ENCODE data around the gene PLA1A.

Gene PLA1A

DNA sequence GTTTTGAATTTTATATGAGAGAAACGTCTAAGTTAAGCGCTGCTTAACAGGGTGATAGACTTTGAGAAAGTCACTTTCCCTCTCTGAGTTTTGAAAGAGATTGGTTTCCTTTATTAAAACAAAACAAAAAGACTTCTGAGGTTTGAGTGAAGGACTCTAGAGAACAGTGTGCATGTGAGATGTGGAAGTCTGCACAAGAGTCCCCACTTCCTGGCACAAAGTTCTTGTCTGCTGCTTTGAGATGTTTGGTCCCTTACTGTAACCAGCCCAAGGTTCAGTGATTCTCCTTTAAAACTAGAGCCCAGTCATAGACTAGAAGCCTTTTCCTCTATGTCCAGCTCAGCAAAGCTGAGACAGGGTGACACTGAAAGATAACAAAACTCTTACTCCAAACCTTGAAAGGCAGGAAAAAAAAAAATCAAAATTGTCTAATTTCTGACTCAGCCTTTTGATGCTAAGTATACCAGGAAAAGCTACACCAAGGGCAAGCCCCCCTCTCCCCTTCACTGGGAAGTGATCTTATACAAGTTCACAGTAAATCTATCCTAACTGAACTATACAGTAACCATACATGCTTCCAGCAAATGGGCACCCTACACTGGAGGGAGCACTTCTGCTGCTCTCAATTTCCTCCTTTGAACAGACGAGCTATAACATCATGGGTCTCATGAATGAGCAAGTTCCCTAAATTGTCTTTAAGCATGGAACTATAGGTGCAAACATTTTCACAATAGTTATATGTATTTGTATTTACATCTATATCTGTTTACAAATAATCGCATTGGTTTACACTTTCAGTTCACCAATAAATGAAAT lies 60.4 kb downstream of the PLA1A start:
- Histone ChIP-seq H3K9ac (ENCODE audit: low read length) (no peak overlapping the region), H3K27me3 (ENCODE audit: control insufficient read depth, insufficient read depth, low read length) (no peaks in the 10 kb centered on the region), H3K4me1 (ENCODE audit: control insufficient read depth, insufficient read depth, low read length) (no peaks in the 10 kb centered on the region), H3K27ac (ENCODE audit: low read depth, low read length) (no peak overlapping the region), H3K9me3 (ENCODE audit: control insufficient read depth, insufficient read depth, low read depth, low read length) (no peaks in the 10 kb centered on the region), H3K36me3 (ENCODE audit: control insufficient read depth, insufficient read depth, low read length) (no peaks in the 10 kb centered on the region), H3K4me3 (ENCODE audit: low read depth, low read length) (no peak overlapping the region)

DNA sequence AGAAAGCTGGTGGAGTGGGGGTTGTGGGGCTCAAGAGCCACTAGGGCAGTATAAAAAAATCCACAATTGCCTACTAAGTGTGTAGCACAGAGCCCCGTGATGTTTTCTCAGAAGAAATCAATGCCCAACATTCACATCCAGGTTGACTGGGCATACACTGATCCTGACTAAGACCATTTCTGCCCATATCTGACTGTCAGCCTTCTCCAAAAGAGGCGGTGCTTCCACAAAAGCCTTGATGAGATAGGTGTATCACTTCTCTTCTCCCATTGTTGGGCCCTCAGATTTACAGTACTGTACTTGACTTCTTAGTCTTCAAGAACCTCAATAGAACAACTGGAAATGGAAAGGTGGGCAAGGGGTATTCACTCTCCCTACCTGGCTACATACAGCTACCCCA lies 61.3 kb downstream of the PLA1A start:
- Histone ChIP-seq H3K27ac (ENCODE audit: low read depth, low read length) (no peak overlapping the region), H3K27me3 (ENCODE audit: control insufficient read depth, insufficient read depth, low read length) (no peaks in the 10 kb centered on the region), H3K36me3 (ENCODE audit: control insufficient read depth, insufficient read depth, low read length) (no peaks in the 10 kb centered on the region), H3K4me1 (ENCODE audit: control insufficient read depth, insufficient read depth, low read length) (no peaks in the 10 kb centered on the region), H3K4me3 (ENCODE audit: low read depth, low read length) (no peak overlapping the region), H3K9ac (ENCODE audit: low read length) (no peak overlapping the region), H3K9me3 (ENCODE audit: control insufficient read depth, insufficient read depth, low read depth, low read length) (no peaks in the 10 kb centered on the region)

DNA sequence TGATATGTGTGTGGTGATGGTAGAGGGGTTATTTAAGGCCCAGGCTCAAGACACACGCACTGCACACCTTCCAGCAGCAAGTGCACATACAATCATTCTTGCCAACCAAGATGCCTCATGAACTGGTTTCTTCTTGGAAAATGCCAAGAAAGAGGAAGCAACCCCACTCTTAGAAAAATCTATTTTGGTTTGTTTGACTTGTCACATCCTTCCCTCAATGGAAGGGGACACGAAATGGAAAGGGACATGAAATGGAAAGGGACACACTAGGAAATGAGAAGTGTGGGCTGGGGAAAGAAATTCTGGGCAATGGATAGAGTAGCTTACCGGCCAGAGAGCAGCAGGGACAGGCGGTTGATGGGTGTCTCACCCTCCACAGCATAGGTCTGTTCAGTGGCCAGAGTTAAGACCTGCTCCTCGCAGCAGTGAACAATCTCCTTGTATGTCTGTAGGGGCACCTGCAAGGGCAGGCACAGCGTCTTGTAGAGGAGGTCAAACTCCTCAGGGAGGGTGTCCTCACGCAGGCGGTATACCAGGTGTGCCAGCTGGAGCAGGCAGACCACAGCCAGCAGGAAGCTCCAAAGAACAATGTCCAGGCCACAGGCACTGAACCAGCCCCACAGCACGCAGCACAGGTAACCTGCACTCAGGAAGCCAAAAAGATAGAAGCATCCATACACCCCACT lies 62.1 kb downstream of the PLA1A start:
- H3K4me1 ChIP-seq (ENCODE audit: control insufficient read depth, insufficient read depth, low read length) = no peaks in the 10 kb centered on the region
- H3K36me3 ChIP-seq (ENCODE audit: control insufficient read depth, insufficient read depth, low read length) = no peaks in the 10 kb centered on the region
- no peak overlapping the region for H3K4me3 ChIP-seq (ENCODE audit: low read depth, low read length)
- H3K9me3 ChIP-seq (ENCODE audit: control insufficient read depth, insufficient read depth, low read depth, low read length) = no peaks in the 10 kb centered on the region
- H3K27ac ChIP-seq (ENCODE audit: low read depth, low read length) = no peak overlapping the region
- no peak overlapping the region for H3K9ac ChIP-seq (ENCODE audit: low read length)
- H3K27me3 ChIP-seq (ENCODE audit: control insufficient read depth, insufficient read depth, low read length) = no peaks in the 10 kb centered on the region

DNA sequence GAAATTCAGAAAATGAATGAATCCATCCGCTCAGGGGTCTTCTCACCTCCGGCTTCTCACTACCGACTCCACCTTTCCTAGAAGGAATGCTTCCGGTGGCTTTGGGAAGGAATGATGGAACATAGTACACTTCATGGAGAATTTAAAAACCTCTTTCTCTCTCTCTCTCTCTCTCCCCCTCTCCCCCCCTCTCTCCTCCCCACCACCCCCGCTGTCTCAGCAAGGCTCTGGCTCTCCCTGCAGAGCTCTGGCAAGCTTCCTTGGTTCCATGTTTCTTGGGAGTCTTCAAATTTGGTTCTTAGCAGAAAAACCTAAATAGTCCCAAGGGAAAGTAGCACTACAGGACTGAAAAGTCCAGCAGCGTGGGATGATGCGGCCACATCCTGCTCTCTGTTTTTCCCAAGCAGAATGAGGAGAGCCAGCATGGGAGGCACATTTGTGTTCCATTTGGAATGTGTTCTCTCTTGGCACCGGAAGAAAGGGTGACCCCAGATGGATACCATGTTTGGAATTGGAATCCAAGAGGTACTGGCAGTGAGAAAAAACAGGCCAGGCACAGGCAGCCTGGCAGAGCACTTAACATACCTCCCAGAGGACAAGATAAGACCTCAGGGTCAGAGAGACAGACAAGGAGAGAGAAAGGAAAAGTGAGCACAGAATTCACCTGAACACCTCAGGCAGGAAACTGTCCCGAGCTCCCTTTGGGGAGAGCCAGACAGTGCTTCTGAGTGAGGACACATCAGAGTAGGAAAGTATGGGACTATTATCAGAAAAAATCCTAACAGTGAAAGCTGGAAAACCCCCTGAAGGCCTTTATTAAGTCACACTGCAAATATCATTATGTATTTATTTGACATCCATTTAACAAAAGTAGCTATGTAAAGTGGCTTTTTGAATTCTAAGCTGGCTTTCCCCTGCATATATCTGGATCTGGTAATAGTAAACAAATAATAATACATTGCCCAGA lies 63.1 kb downstream of the PLA1A start, which contains the start of gene POPDC2:
POPDC2 (minus strand) TSS at position 116 of the 967 bp plus-strand sequence. CDS start 166 bp downstream, outside the sequence.
- H3K27me3 ChIP-seq (ENCODE audit: control insufficient read depth, insufficient read depth, low read length) = no peaks in the 10 kb centered on the region
- no peaks in the 10 kb centered on the region; the same call in 1 of the 2 replicates for H3K4me1 ChIP-seq (ENCODE audit: control insufficient read depth, insufficient read depth, low read length)
- H3K9me3 ChIP-seq (ENCODE audit: control insufficient read depth, insufficient read depth, low read depth, low read length) = no peaks in the 10 kb centered on the region
- no peak within 1 kb of the TSS for H3K9ac ChIP-seq (ENCODE audit: low read length)
- no peaks in the 10 kb centered on the region for H3K36me3 ChIP-seq (ENCODE audit: control insufficient read depth, insufficient read depth, low read length)
- no peak within 1 kb of the TSS for H3K4me3 ChIP-seq (ENCODE audit: low read depth, low read length)
- H3K27ac ChIP-seq (ENCODE audit: low read depth, low read length) = no peak within 1 kb of the TSS

DNA sequence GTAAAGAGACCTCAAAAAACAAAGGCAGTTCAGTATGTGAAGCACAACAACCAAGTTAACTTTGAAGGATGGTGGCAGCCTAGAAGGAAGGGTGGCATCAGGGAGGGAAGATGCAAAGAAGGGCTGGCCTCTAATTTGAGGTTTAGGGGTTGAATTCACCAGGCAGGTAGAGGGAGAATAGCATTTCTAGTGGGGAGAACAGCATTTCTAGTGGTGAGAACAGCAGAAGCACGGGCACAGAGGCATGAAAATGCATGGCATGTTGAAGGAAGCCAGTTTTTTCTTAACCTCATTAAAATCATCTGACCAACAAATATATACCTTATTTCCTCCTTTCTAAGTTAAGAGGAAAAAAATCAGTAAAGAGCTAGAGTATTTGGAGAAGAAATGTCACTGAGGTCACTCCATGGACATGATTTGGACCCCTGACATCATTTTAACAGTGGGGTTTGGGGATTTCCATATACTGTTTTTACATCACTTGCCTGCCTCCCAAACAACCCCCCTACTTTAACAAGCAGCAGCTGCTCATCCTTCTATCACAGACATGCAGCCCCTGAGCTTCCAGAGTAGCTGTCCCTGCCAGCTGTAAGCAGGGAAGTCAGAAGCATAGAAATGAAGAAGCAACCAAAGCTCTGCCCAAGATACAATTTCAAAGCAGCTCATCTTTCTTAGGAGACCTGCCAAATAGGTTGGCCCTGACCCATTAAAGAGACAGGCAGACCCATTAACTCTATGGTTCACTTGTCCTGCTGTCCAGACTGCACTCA lies 65.1 kb downstream of the PLA1A start:
- H3K4me1 ChIP-seq (ENCODE audit: control insufficient read depth, insufficient read depth, low read length) = no peaks in the 10 kb centered on the region; the same call in 1 of the 2 replicates
- no peaks in the 10 kb centered on the region for H3K9me3 ChIP-seq (ENCODE audit: control insufficient read depth, insufficient read depth, low read depth, low read length)
- H3K36me3 ChIP-seq (ENCODE audit: control insufficient read depth, insufficient read depth, low read length) = no peaks in the 10 kb centered on the region
- no peak overlapping the region for H3K4me3 ChIP-seq (ENCODE audit: low read depth, low read length)
- no peak overlapping the region for H3K27ac ChIP-seq (ENCODE audit: low read depth, low read length)
- H3K27me3 ChIP-seq (ENCODE audit: control insufficient read depth, insufficient read depth, low read length) = no peaks in the 10 kb centered on the region
- H3K9ac ChIP-seq (ENCODE audit: low read length) = no peak overlapping the region

DNA sequence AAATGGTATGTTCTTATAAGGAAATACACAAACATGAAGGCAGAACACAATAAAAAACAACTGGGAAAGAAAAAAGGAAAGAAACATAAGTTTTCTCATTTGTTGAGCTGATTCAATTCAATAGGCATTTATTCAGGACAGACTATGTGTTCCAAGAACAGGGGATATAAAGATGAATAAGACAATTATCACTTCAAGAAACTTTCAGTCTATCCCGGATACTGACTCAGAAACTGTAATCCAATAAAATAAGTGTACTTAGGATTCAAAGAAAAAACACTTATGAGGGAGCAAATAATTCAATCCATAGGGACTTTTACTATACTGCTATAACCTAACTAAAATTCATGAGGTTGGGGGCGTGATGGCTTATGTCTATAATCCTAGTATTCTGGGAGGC lies 66.2 kb downstream of the PLA1A start:
- H3K27ac ChIP-seq (ENCODE audit: low read depth, low read length) = no peak overlapping the region
- H3K9ac ChIP-seq (ENCODE audit: low read length) = no peak overlapping the region
- H3K4me1 ChIP-seq (ENCODE audit: control insufficient read depth, insufficient read depth, low read length) = no peaks in the 10 kb centered on the region; the same call in 1 of the 2 replicates
- H3K36me3 ChIP-seq (ENCODE audit: control insufficient read depth, insufficient read depth, low read length) = peaks cover 4% of the 10 kb centered on the region
- no peaks in the 10 kb centered on the region for H3K27me3 ChIP-seq (ENCODE audit: control insufficient read depth, insufficient read depth, low read length)
- no peaks in the 10 kb centered on the region for H3K9me3 ChIP-seq (ENCODE audit: control insufficient read depth, insufficient read depth, low read depth, low read length)
- no peak overlapping the region for H3K4me3 ChIP-seq (ENCODE audit: low read depth, low read length)

DNA sequence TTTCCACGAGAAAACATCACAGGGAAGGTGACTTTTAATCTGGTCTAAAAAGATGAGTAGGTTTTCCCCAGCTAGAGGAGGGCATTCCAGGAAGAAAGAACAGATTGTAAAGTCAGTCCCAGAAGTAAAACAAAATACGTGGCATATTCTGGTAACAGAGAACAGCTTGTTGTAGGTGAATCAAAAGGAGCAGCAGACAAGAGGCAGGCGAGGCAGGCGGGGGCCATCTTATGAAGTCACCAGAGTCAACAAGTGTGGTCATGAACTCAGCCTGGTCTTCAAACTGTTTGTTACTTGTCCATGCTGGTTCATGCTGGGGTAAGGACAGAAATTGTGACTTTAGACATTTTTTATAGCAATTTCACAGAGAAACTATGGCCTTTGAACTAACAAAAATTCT lies 66.7 kb downstream of the PLA1A start:
- Histone ChIP-seq H3K4me3 (ENCODE audit: low read depth, low read length) (no peak overlapping the region), H3K4me1 (ENCODE audit: control insufficient read depth, insufficient read depth, low read length) (no peaks in the 10 kb centered on the region; the same call in 1 of the 2 replicates), H3K27me3 (ENCODE audit: control insufficient read depth, insufficient read depth, low read length) (no peaks in the 10 kb centered on the region), H3K9me3 (ENCODE audit: control insufficient read depth, insufficient read depth, low read depth, low read length) (no peaks in the 10 kb centered on the region), H3K9ac (ENCODE audit: low read length) (no peak overlapping the region), H3K27ac (ENCODE audit: low read depth, low read length) (no peak overlapping the region), H3K36me3 (ENCODE audit: control insufficient read depth, insufficient read depth, low read length) (peaks cover 8% of the 10 kb centered on the region)

DNA sequence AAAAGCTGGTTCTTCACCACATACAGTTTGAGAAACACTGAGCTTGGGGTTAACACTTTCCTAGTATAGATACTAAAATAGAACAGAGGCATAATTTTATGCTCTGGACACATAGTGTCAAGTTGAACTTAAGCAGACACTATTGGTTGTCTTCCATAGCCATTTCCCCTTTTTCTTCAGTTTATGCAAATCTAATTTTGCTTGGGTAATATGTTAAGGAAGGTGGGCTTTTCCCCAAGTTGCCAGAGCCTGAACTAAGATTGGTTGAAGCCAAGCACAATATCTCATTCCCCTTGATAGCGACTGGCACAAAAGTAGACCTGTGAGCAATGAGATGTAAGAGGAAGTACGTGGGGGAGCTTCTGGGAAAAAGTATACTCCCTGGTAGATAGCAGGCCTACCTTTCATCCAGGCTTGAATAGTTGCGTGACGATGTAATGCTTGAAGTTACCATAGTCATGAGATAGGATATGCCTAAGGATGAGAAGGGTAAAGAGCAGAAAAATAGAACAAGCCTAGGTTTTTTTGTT lies 67.2 kb downstream of the PLA1A start:
- Histone ChIP-seq H3K27me3 (ENCODE audit: control insufficient read depth, insufficient read depth, low read length) (no peaks in the 10 kb centered on the region), H3K4me3 (ENCODE audit: low read depth, low read length) (no peak overlapping the region), H3K9ac (ENCODE audit: low read length) (no peak overlapping the region), H3K27ac (ENCODE audit: low read depth, low read length) (no peak overlapping the region), H3K9me3 (ENCODE audit: control insufficient read depth, insufficient read depth, low read depth, low read length) (no peaks in the 10 kb centered on the region), H3K36me3 (ENCODE audit: control insufficient read depth, insufficient read depth, low read length) (peaks cover 10% of the 10 kb centered on the region), H3K4me1 (ENCODE audit: control insufficient read depth, insufficient read depth, low read length) (no peaks in the 10 kb centered on the region; the same call in 1 of the 2 replicates)

DNA sequence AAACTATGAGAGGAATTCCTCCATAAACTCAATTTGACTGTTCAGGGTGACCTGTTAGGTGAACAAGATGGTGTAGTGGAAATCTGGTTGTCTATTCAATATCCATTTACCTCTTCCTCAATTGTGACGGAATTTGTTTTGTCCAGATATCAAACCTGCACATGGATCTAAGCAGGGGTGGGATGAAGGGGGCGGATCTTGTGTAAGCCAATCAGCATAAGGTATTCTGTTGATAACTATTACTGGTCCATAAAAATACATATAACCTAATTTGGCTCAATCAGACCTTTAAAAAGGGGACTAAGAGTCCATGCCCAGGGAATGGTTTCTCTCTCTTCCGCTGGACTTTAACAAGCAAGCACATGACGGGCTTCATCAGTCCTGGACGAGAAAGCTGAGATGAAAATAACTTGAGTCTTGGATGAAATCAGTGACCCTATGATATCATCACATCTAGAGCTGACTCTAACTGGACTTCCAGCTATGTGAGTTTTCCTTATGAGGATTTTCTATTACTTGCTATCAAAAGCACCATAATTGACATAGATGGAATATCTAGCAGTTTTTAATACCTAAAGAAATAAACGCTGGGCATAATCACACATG lies 68.4 kb downstream of the PLA1A start:
- Histone ChIP-seq H3K4me3 (ENCODE audit: low read depth, low read length) (no peak overlapping the region), H3K9me3 (ENCODE audit: control insufficient read depth, insufficient read depth, low read depth, low read length) (no peaks in the 10 kb centered on the region), H3K9ac (ENCODE audit: low read length) (no peak overlapping the region), H3K27ac (ENCODE audit: low read depth, low read length) (no peak overlapping the region), H3K36me3 (ENCODE audit: control insufficient read depth, insufficient read depth, low read length) (peaks cover 19% of the 10 kb centered on the region), H3K27me3 (ENCODE audit: control insufficient read depth, insufficient read depth, low read length) (no peaks in the 10 kb centered on the region), H3K4me1 (ENCODE audit: control insufficient read depth, insufficient read depth, low read length) (no peaks in the 10 kb centered on the region; the same call in 1 of the 2 replicates)

All from HUES6 (cell line).